Stomach (tissue), 9 donors: ENCODE results near the gene ZNF140. TPM values are rescaled to one million over a fixed set of nuclear protein-coding genes. Genes with fewer than 3 reads are reported as not detected.

Experiments
- DNase-seq, 2 donors: peaks; one replicate each; pipeline versions ENCODE4 v3.0.0 to v3.0.0-alpha.2; 2013 to 2019
- H3K27ac ChIP-seq, 5 donors: fragments of 200-600 bp in 4 of 5; sonication (generic) in 4 of 5; one replicate each; pipeline ENCODE4 v1.5.1; 2013 to 2019; ENCODE audit warnings: mild to moderate bottlenecking in 1 of 5, moderate library complexity in 1 of 5
- H3K27me3 ChIP-seq, 3 donors: fragments of 200-600 bp; sonication (generic); one replicate each; pipeline ENCODE4 v1.5.1; 2017 to 2019; ENCODE audit warnings: mixed run types in 1 of 3
- H3K36me3 ChIP-seq, 4 donors: fragments of 200-600 bp; sonication (generic); 1 replicate in 3 of 4; 2 replicates in 1 of 4; pipeline ENCODE4 v1.5.1; 2016 to 2019
- H3K4me1 ChIP-seq, 4 donors: fragments of 200-600 bp; sonication (generic); one replicate each; pipeline ENCODE4 v1.5.1; 2016 to 2019
- H3K4me3 ChIP-seq, 4 donors: fragments of 200-600 bp; sonication (generic) in 3 of 4; one replicate each; pipeline ENCODE4 v1.5.1; 2016 to 2019; ENCODE audit warnings: mild to moderate bottlenecking in 1 of 4
- H3K9me3 ChIP-seq, 4 donors: fragments of 200-600 bp; sonication (generic); one replicate each; pipeline ENCODE4 v1.5.1; 2016 to 2019
- CTCF ChIP-seq, 7 experiments: fragments of 450-650 bp in 4 of 7; fragments of 200-600 bp in 3 of 7; sonication (generic) in 3 of 7; IDR thresholded peaks; one replicate each; pipeline ENCODE4 v1.5.1; 2016 to 2019; ENCODE audit warnings: antibody characterized with exemption in 7 of 7, control low read depth in 2 of 7, mild to moderate bottlenecking in 1 of 7
- EP300 ChIP-seq: sonication (generic); formaldehyde crosslinking; IDR thresholded peaks from one replicate; pipeline ENCODE4 v1.6.1; 2017; ENCODE audit warnings: antibody characterized with exemption
- POLR2A ChIP-seq, 4 donors: fragments of 450-650 bp; IDR thresholded peaks; one replicate each; pipeline ENCODE4 v1.6.1; 2016; ENCODE audit warnings: antibody characterized with exemption in 4 of 4, control low read depth in 2 of 4, mild to moderate bottlenecking in 1 of 4, moderate library complexity in 1 of 4
- POLR2AphosphoS5 ChIP-seq, 3 donors: sonication (generic); formaldehyde crosslinking; IDR thresholded peaks; one replicate each; pipeline ENCODE4 v1.6.1; 2016; ENCODE audit warnings: antibody characterized with exemption in 3 of 3
- whole genome bisulfite sequencing, 5 donors: extraction: QIAGEN DNeasy Blood & Tissue Kit in 3 of 5; methylation state at CpG; one replicate each; pipeline versions ENCODE4 v1.1.5 to v1.1.7; 2013 to 2018; 5-methylcytosine and 5-hydroxymethylcytosine counted together
- intact Hi-C: fragments of 100-400 bp; cut with DNase I; formaldehyde crosslinking; loops from one replicate; pipeline ENCODE4 v1.15.1; 2023; ENCODE audit warnings: low total_unique reads
- polyA plus RNA-seq, 3 donors: library from polyadenylated mRNA; stranded (reverse); fragments of 200-250 nt; gene quantifications; one replicate each; pipeline ENCODE4 v1.2.3, GENCODE V29; 2013
- total RNA-seq, 5 donors: library from RNA; depleted of rRNA; stranded (reverse); fragments of >200 nt; gene quantifications; one replicate each; pipeline versions ENCODE4 v1.1.0 to v1.2.3, GENCODE V29; 2014 to 2016
- donor health status: healthy with polysubstance abuse.
- donor health status: Bipolar disorder and iron deficiency.
- donor health status: healthy.

ZNF140 gene
- total and polyA plus RNA-seq, 8 donors: 2.3 to 43.3 (median 15.1) TPM

GRCh38 chr12:133083345-133083744 lies 2.6 kb downstream of the ZNF140 start:
- Histone ChIP-seq H3K4me1 (peaks cover 6 to 20% (median 10%) of the 10 kb centered on the region in 4 donors), H3K27ac (no peak overlapping the region), H3K9me3 (peaks cover 39 to 84% (median 79%) of the 10 kb centered on the region in 4 donors), H3K4me3 (no peak overlapping the region), H3K36me3 (peaks cover 42 to 66% (median 65%) of the 10 kb centered on the region in 4 donors), H3K27me3 (no peaks in the 10 kb centered on the region)
- TF ChIP-seq EP300: no peak
- TF ChIP-seq POLR2A (IDR thresholded peaks at IDR 0.05): no peak
- TF ChIP-seq CTCF (IDR thresholded peaks at IDR 0.05): no peak
- TF ChIP-seq POLR2AphosphoS5 (IDR thresholded peaks at IDR 0.05): no peak
- 97 to 100% (median 99%) methylated on average over 6 of the region's 6 CpGs for WGBS, 5 donors
- DNase-seq: no peak
- intact Hi-C loops: no loop called here

DNA sequence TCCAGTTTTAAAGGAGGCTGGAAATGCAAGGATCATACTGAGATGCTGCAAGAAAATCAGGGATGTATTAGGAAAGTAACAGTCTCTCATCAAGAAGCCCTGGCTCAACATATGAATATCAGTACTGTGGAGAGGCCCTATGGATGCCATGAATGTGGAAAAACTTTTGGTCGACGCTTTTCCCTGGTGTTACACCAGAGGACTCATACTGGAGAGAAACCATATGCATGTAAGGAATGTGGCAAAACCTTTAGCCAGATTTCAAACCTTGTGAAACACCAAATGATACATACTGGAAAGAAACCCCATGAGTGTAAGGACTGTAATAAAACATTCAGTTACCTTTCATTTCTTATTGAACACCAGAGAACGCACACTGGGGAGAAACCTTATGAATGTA lies 24.9 kb downstream of the ZNF140 start:
- Histone ChIP-seq H3K36me3 (peaks cover 60 to 100% (median 88%) of the 10 kb centered on the region in 4 donors), H3K4me3 (no peak overlapping the region), H3K4me1 (no peaks in the 10 kb centered on the region), H3K27me3 (no peaks in the 10 kb centered on the region), H3K9me3 (peaks cover 97 to 100% (median 100%) of the 10 kb centered on the region in 4 donors), H3K27ac (no peak overlapping the region)
- 95 to 99% (median 98%) methylated on average over 3 of the region's 3 CpGs for WGBS, 5 donors
- TF ChIP-seq POLR2AphosphoS5 (IDR thresholded peaks at IDR 0.05): no peak
- TF ChIP-seq EP300: no peak
- TF ChIP-seq POLR2A (IDR thresholded peaks at IDR 0.05): no peak
- no peak for TF ChIP-seq CTCF (IDR thresholded peaks at IDR 0.05)
- intact Hi-C loops: no loop called here
- no peak for DNase-seq

- no peaks in the 10 kb centered on the region for H3K27me3 ChIP-seq
- intact Hi-C loops: no loop called here
- TF ChIP-seq CTCF (IDR thresholded peaks at IDR 0.05) (no peak), EP300 (no peak), POLR2A (IDR thresholded peaks at IDR 0.05) (no peak), POLR2AphosphoS5 (IDR thresholded peaks at IDR 0.05) (no peak)
- WGBS, 5 donors: 94 to 99% (median 97%) methylated on average over 5 of the region's 5 CpGs
- H3K4me1 ChIP-seq: no peaks in the 10 kb centered on the region
- H3K27ac ChIP-seq: no peak overlapping the region
- H3K9me3 ChIP-seq: peaks cover 97 to 100% (median 100%) of the 10 kb centered on the region in 4 donors
- peaks cover 54 to 96% (median 81%) of the 10 kb centered on the region in 4 donors for H3K36me3 ChIP-seq
- no peak overlapping the region for H3K4me3 ChIP-seq
- DNase-seq: no peak
Observed at GRCh38 chr12:133106253-133106652, 25.5 kb downstream of the ZNF140 start.

DNA sequence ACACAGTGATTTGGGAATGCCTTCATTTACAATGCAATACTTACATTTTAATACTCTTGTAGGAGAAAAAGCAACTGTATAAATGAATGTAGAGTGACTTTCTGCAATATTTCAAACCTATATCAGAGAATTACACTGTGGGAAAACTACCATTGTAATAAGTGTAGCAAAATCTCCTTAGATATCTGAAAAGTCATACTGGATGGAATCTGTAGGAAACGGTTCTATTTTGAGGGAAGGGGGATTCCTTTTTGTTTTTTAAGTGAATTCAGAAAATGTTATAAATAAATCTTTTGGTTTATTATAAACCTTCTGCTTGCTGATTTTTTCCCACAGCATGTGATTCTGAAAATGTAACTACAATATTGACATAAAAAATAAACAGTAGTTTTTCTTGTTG lies 26.4 kb downstream of the ZNF140 start:
- H3K36me3 ChIP-seq: peaks cover 45 to 88% (median 73%) of the 10 kb centered on the region in 4 donors
- intact Hi-C loops: no loop called here

More for the DNA sequence above, 26.4 kb downstream of the ZNF140 start:
- no peaks in the 10 kb centered on the region for H3K27me3 ChIP-seq
- no peak overlapping the region for H3K4me3 ChIP-seq
- DNase-seq: no peak
- no peaks in the 10 kb centered on the region for H3K4me1 ChIP-seq
- H3K9me3 ChIP-seq: peaks cover 93 to 100% (median 99%) of the 10 kb centered on the region in 4 donors
- no peak overlapping the region for H3K27ac ChIP-seq
- no peak for TF ChIP-seq EP300
- no peak for TF ChIP-seq POLR2AphosphoS5 (IDR thresholded peaks at IDR 0.05)
- TF ChIP-seq POLR2A (IDR thresholded peaks at IDR 0.05): no peak
- TF ChIP-seq CTCF (IDR thresholded peaks at IDR 0.05): no peak
- 90 to 100% (median 100%) methylated on average over 1 of the region's 1 CpG for WGBS, 5 donors
